GM19025 (cell line): Measurements from ENCODE around the gene EOGT.

ENCODE experiments used
- ATAC-seq: cut with Tn5 transposase; IDR thresholded peaks from one replicate; pipeline ENCODE4 v1.9.1; 2021; ENCODE audit warnings: mild to moderate bottlenecking, low read depth, moderate library complexity; ENCODE audit not compliant: unreplicated experiment

Gene EOGT

DNA sequence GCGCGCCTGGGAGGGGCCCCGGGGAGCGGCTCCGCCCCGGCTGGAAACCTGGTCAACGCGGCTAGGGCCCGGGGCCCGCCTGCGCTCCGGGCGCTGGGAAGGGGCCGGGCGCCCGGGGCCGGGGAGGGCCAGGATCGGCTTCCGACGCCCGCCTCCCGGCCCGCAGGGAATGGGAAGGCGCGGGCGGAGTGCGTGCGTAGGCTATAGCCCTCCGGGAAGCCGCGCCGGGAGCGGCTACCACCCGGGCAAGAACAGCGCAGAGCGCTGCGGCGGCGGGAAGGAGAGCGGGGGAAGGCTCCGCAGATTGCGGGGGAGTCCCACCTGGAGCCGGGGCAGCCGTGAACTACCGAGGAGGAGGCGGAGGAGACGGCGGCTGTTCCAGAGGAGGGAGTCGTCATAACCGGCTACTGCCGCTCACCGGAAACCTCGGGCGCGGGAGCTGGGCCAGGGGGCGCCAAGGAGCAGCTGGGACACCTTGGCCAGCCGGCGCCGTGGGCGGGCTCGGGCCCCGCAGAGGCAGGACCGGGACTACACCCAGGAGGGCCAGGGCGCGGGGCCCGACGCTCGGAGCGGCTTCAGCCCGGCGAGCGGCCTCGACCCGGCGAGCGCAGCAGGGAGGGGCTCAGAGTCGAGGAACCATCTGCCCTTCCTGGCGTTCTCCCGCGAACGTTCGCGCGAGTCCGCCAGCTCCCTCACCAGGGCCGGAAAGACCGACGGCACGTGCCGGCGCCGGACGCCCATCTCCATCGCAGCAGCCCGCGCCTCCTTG lies at the start of gene EOGT:
TSS of gene EOGT (minus strand) at position 432 of the 769 bp plus-strand sequence. CDS start 3,838 bp downstream, outside the sequence.
- peak; percentile 79 for ATAC-seq

DNA sequence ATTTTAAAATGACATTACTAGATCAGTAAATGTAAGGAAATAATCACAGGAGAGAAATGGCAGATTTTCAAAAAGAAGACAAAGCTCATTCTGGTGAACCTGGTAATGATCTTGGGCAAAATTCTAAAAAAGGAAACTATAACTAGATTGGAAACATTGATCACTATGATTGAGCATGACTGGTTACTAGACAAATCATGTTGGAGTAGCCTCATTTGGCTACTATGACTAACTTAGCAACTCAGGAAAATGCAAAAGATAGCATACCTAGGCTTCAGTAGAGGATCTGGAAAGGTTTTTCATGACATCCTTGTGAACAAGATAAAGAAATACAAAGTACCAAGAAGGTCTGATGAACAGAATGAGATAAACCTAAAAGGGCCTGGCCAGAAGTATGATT lies 46.2 kb upstream of the EOGT start:
- ATAC-seq: no peak

GRCh38 chr3:69058947-69059224 lies 45.4 kb upstream of the EOGT start:
- no peak for ATAC-seq

DNA sequence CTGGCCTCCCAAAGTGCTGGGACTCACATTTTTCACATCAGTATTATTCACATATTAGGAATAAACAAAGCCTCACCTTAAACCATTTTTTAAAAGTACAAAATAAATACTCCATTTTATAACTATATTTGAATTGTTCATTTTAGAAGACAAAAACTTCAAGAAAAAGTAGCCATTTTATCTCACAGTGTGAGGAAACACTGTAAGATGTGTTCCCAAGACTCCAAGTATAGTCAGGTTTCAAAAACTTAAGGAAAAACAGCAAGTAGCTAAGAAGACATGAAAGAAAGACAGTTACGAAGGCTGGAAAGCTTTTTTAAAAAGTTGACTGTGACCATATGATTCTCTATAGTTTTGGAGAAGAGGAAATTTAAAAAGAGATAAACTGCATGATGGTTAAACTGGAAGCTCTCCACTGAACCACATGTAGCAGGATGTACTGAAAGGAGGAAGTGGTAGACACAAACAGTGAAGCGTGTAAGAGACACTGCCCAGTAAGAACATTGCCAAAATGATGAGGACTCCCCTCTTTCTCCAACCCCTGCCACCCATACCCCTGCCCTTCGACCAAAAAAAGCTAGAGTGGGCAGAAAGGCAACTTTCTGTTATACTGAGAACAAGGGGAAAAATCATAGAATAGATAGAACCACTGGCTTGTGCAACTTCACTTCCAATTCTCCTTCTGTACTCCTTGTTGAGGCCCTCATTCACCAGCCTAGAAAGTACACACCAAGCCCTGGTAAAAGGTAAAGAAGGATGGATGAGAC lies 44.9 kb upstream of the EOGT start:
- ATAC-seq: peak; percentile 84

- peak; percentile 2 for ATAC-seq
These were observed 39.0 kb upstream of the EOGT start for GRCh38 chr3:69052472-69052898.

GRCh38 chr3:69051756-69052471 lies 38.4 kb upstream of the EOGT start, which contains the start of gene TMF1:
TSS of gene TMF1 (minus strand) at chr3:69052333. CDS start at chr3:69052086, 247 bp downstream.
- peak; percentile 95 for ATAC-seq

DNA sequence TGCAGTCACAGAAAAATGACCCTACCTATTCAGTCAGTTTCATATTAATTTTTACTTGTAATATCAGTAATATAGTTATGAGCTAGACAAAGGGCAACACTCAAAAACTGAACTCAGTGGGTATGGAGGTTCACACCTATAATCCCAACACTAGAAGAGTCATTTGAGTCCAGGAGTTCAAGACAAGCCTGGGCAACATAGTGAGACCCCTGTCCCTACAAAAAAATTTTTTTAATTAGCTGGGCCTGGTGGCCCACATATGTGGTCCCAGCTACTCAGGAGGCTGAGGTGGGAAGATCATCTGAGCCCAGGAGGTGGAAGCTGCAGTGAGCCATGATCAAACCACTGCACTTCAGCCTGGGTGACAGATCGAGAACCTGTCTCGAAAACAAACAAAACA lies 35.5 kb upstream of the EOGT start:
- ATAC-seq: no peak

- no peak for ATAC-seq
These were observed 31.1 kb upstream of the EOGT start for GRCh38 chr3:69044608-69045007.

DNA sequence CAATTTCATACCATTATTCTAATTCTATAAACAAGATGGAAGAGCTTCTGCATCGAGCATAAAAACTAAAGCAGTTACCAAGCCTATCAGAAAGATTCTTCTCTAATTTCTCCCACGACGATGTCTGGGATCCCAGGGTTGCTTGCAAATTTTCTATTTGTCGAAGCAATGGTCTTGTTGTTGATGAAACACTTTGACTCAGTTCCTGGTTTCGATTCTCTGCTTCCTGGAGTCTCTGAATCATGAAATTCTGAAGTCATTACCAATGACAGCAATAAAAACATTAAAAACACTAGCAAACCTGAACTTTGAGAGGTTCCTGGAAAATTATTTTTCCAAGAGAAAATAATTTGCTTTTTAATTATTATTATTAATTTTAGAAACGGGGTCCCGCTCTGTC lies 20.0 kb upstream of the EOGT start:
- ATAC-seq: no peak

DNA sequence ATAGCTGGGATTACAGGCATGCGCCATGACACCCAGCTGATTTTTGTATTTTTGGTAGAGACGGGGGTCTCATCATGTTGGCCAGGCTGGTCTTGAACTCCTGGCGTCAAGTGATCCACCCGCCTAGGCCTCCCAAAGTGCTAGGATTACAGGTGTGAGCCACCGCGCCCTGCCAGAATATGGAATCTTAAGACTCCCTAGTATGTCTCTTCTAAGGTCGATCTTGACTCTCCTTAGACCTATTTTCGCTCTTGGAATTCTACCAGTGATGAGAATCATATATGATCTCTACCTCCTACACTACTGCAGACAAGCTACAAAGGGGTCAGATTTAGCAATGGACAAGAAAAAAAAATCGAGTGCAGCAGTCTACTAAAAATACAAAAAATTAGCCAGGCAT lies 19.3 kb upstream of the EOGT start:
- no peak for ATAC-seq

DNA sequence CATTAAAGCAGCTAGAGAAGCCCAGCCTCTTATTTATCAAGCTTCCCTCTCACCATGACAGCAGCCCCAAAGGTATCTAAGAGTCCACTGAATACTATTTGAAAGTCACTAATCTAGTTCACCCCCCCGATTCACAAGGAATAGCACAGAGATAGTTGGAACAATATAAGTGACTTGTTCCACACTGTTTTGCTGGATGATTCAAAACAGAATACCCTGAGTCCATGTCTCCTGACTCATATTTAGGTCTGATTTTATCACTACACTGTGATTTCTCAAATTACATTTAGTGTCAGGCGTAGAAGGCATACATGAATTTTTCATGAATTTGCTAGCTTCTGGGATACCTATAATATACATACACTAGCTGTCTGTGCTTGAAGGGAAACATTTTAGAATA lies 18.7 kb upstream of the EOGT start:
- no peak for ATAC-seq

- no peak for ATAC-seq
These were observed 18.2 kb upstream of the EOGT start for GRCh38 chr3:69031635-69032034.

GRCh38 chr3:69020857-69021256 lies 7.4 kb upstream of the EOGT start:
- no peak for ATAC-seq

GRCh38 chr3:69020424-69020823 lies 6.9 kb upstream of the EOGT start:
- ATAC-seq: no peak

- ATAC-seq: no peak
These were observed 3.4 kb upstream of the EOGT start for GRCh38 chr3:69016901-69017300.

- no peak for ATAC-seq
These were observed 2.6 kb upstream of the EOGT start for GRCh38 chr3:69016102-69016501.

DNA sequence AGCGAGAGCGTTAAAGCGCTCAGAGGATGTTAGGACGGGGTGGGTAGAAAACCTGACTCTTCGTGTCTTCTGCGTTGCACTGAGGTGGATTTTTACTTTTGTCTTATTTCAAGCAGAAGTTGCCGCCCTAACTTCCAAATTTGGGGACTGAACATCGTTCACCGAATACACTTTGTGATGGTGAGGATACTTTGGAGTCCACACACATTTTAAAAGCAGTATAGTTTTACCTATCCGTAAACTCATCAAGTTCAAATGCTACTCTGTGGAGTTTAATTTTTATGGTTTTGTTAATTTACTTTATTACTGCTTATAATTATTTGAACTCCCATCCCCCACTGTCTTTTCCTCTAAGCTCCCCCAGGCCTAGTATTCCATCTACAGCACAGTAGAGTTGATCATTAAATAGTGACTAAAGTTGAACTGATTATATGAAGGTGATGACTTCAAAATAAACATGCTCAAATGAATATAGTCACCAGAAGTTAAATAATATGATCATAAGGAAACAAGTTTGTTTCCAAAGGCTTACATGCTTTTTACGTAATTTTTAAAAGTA lies 617 bp upstream of the EOGT start:
- no peak for ATAC-seq

- peak; percentile 31 for ATAC-seq
These were observed 658 bp downstream of the EOGT start for GRCh38 chr3:69012800-69013252.

- no peak for ATAC-seq
These were observed 1.2 kb downstream of the EOGT start for GRCh38 chr3:69012100-69012799.

DNA sequence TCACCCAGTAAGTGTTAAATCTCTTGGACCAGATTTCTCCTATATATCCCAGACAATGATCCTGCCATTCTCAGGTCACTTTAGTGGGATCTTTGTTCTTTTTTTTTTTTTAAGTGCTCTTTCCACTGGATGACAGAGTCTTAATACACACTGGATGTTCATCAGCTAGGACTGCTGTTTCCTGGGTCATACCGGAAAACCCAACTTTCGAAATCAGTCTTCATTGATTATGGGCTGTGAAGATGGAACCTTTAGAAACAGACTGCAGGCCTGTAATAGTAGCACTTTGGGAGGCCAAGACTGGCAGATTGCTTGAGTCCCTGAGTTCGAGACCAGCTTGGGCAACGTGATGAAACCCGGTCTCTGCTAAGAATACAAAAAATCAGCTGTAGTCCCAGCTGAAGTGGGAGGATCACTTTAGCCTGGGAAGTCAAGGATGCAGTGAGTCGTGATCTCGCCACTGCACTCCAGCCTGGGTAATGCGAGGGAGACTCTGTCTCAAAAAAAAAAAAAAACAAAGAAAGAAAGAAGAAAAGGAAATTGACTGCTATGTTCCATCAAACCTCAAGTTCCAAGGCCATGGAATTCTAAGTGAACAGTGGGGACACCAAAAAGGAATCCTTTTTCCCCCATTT lies 2.3 kb downstream of the EOGT start:
- no peak for ATAC-seq
